GM19238 (cell line): Measurements from ENCODE around the gene CHMP2B.
A peak's percentile ranks its signal among the peaks of the same experiment; 100 is the strongest.

ENCODE experiments used
- DNase-seq: peaks from one replicate; pipeline ENCODE4 v3.0.0; 2011; ENCODE audit warnings: low spot score; ENCODE audit not compliant: insufficient read length

The CHMP2B gene

DNA sequence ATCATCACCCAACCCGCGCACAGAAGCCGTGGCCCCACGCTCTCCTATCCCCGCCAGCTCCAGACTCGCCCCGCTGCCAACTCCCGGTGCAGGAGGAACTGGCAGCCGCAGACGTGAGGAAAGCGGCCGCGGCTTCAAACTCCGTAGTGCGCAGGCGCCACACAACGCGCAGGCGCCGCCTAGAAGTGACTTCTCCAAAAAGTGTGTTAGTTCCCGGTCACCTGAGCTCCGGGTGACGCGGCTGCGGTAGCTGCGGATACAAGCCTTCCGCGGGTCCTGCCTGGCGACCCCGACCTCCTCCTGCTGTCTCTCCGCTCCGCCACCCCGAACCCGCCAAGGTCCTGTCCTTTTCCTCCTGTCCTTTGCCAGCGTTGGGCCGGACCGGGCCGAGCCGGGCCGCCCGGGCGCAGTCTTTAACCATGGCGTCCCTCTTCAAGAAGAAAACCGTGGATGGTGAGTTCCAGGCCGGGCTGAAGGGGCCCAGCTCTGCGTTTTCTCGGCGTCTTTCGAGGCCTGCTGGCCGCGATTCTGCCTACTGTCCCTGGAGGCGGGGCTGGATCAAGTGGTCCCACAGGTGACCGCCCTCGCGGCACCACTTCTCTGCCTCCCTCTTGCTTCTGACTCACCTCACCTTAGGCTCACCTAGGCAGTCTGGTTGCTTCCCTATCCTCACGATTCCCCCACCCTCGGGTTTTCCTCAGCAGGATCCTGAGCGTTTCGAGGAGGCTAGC is at the start of gene CHMP2B:
Gene CHMP2B, plus strand, starts transcription at position 206 of the 731 bp plus-strand sequence. Its CDS starts 214 bp downstream, at position 420.
- DNase-seq = peak; percentile 71

DNA sequence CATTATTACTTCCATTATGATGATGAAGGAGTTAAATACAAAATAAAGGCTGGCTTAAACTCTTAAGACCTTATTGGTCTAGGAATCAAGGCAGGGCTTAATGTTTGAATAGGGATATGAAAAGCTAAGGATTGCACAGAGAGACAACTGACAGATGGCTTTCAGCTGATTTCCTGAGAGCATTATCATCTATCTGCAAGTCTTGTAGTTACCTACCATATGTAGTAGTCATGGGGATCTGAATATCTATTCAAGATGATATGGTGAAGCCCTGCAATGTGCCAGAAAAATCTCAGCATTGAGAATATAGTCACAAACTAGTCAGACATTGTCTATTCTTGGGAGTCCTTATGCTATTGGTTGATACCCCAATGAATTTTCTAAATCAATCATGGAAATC is 47.5 kb upstream of the CHMP2B start:
- no peak for DNase-seq

DNA sequence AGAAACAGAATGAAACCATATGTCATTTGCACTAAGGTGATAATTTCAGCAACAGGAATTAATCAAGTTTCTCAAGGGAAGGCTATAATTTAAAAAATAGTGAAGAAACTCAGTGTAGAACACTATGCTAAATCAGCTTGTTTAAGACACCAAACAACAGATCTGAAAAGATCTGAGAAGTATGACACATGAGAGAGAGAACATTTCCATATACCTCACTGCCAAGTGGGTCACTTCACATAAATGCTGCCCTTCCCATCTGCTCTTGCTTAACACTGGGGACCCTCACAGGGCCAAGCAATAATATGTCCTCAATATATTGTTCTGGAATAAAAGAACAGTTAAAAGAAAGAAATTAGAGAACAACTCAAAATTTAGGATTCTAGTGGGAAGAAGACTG is 45.6 kb upstream of the CHMP2B start:
- no peak for DNase-seq

DNA sequence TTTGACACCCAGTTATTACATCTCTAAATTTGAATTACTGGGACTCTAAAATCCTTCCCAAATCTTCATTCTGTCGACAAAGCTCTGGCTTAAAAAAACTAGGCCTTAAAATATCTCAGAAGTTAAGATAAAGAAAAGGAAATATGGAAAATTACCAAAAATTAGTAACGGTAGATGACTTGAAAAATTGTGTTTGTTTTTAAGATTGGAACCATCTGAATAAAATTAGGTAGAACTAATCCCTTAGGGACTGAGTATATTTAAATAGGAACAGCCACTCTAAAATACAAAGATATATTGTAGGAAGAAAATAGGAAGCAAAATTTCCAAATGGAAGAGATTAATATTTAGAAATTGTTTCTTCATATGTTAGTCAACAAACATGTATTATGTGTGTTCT is 45.1 kb upstream of the CHMP2B start:
- DNase-seq = no peak

- no peak for DNase-seq
Observed at GRCh38 chr3:87186608-87187159, 40.4 kb upstream of the CHMP2B start.

DNA sequence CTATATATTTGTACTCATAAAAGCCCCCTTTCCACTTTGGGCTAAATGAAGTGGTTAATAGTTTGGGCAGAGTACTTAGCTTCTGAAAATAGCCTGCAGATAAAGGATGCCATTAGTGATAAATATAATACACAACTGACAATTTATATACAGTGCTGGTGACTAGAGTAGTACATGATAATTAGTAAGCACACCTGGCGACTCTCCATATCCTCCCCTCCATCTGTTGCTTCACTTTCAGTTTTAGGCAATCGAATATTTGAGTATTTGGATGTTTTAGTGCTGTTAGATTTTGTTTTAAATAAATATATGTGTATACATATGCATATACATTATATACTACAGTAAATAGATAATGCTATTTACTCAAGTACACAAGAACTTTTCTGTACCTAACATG is 35.9 kb upstream of the CHMP2B start:
- no peak for DNase-seq

DNA sequence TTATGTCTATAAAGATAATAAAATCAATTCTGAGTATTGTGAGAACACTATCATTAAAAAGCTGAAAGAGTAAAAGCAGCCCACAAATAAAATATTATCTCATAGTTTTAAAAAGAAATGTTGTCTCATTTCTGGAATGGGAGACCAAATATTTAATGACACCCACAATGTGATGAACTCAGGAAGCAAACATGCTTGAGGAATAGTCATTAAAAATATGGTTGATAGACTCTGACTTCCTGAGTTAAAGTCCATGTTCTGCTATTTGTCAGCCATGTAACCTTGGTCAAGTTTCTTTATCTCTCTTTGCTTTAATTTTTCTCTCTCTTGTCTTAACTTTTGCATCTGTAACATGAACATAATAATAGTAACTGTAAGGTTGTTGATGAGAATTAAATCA is 35.5 kb upstream of the CHMP2B start:
- DNase-seq = no peak

DNA sequence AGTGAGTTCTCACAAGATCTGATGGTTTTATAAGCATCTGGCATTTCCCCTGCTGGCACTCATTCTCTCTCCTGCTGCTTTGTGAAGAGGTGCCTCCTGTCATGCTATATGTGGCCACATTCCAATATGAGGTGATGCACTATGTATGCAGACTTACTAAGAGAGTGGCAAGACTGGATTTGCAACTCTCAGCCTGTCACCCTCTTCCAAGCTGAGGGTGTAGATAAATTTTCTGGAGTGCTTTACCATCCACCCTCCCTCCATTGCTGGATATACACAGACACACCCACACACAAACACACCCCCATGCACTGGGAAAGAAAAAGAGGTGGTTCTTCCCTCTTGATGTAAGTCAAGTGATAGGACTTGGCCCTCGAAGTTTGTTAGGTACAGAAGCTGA is 30.2 kb upstream of the CHMP2B start:
- DNase-seq = no peak

- DNase-seq = no peak
Observed at GRCh38 chr3:87197531-87197930, 29.6 kb upstream of the CHMP2B start.

DNA sequence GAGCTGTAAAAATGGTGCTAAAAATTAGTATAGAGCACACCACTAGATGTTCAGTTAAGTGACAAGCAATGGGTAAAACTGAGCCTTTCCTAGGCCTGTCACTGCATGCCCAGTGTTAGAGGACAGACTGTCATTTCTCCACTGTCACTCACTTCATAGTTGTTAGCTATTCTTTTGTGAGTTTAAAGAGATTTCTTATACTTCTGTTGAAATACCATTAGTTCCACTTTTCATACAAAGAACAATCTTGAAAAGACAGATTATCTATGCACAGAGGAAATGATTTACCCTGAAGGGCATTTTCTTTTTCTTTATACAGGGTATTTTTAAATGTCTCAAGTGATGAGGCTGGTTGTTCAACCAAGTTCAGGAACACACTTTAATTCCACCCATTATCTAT is 28.3 kb upstream of the CHMP2B start:
- DNase-seq = no peak

GRCh38 chr3:87199628-87200027 is 27.5 kb upstream of the CHMP2B start:
- no peak for DNase-seq

DNA sequence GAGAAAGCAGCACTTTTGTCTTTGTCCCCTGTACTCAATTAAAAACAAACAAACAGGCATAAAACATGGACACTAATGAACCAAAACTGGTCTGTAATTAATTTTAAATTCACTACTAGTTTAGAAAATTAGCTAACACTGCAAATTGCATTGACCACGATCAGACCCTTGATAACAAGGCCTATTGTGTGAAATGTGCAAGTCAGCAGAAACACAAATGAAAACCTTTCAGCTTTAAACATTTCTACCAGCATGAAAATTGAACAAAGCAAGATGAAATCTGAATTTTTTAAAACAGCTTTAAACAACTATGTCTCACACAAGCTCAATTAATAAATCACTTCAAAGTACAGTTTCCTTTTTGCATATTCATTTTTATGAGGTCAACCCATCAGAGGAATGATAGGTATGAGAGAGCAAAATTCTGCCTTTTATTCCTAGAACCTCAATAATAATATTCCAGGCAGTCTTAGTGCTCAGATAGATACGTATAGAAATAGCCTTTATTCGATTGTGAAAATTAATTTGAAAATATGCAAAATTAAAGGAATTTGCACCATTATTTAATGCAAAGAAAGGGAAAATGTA is 27.0 kb upstream of the CHMP2B start:
- no peak for DNase-seq

DNA sequence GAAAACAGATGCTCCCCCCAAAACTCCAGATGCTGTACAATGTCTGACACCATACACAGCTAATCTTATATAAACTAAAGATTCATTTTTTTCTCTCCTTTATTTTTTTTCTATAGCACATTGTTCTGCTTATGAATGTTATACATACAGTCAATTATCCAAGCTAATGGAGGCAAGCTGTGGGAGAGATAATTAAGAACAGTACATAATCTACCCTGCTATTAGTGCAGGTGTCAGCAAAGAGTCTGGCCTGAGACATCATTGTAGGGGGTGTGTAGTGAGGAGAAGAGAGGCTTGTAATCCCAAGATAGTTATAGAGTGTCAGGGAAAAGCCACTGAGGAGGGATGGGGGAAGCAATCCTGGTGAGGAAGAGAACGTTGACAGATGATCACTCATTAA is 25.4 kb upstream of the CHMP2B start:
- DNase-seq = no peak

- no peak for DNase-seq
Observed at GRCh38 chr3:87203809-87204208, 23.3 kb upstream of the CHMP2B start.

DNA sequence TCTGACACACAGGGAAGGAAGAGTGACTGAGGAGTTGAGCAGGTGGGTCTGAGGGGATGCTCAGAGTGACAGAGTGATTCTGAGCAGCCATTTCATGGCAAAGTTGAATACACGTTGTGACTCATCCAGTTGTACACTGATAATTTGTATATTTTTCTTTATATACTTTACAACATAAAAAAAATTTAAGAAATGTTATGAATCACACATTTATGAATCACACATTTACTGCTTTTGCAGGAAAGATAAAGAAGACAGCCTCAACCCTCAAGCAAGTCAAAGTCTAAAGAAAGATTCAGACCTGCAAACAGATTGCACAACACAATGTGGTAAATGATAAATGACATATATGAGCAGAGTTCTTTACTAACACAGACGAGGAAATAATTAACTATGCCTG is 21.0 kb upstream of the CHMP2B start:
- no peak for DNase-seq

DNA sequence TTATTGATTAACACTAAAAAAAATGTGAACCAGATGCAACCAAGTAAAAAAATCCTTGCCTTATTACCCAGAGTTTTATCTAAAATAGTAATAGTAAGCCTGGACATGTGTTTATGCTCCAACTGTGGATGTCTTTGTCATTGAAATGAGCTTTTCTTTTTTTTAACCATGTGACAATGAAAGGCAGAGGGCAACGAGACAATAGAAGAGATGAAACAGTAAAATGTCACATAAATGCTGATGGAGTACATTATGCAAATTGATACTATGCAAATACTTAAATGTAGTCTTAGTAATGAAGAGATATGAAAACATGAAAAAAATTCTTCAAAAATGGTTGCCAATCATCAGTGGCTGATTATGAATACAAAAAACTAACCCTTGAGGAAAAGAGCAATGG is 20.5 kb upstream of the CHMP2B start:
- DNase-seq = no peak

DNA sequence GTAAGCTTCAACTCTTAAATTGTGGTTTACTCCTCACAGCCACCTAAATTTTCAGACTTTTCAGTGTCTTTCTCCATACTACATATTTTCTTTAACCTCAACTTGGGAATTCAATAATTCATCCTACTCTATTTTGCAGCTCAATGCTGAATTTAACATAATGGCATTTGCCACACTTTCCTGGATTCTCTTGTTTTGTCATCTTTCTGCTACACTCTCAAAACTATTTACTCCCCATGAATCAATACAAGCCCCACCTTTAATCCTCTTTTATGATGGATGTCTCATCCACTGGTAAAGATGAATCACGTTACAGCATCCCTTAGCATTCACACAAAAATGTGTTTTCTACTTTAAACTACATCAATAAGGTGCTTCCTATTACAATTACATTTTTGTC is 19.6 kb upstream of the CHMP2B start:
- DNase-seq = no peak

GRCh38 chr3:87209111-87209510 is 18.0 kb upstream of the CHMP2B start:
- DNase-seq = no peak

DNA sequence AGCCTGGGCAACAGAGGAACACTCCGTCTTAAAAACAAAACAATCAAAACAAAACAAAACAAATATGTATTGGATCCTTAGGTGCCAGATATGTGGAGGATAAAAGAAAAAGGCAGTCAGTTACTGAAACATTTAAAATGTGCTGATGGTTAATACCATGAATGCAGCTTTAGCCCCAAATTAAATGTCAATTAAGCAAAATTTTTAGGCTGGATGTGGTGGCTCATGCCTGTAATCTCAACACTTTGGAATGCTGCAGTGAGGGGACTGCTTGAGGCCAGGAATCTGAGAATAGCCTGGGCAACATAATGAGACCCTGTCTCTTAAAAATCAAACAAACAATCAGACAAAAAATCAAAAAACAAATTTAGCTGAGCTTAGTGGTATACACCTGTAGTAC is 8.5 kb upstream of the CHMP2B start:
- no peak for DNase-seq

DNA sequence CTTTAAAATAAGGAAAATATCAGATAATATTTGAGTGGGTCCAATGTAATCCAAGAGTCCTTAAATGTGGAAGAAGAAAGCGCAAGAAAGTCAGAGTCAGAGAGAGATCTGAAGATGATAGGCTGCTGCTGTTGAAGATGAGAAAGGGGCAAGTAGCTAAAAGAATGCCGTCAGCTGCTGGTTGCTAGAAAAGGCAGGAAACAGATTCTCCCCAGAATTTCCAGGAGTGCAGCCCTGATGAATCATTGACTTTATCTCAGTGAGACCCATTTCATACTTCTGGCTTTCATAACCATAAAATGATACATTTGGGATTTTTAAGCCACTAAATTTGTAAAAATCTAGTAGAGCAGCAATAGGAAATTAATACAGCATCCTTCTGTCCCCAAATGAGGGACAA is 7.5 kb upstream of the CHMP2B start:
- no peak for DNase-seq

DNA sequence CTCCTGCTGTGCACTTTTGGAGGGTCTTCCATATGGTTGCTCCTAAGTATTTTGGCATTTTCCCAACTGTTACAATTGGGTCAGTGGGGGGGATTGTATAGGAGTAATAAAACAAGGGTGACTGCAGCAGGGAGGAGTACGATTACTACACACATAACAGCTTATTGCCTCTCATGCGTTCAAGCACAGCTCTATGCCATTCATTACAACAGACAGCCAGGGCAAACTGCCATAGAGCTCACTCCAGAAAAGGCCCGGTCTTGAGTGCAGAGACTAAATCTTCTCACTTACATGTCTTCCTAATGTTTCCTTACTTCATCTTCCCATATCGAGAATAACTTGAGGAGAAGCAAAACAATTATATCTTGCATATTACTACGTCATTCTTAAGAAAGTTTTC is 1.4 kb upstream of the CHMP2B start:
- DNase-seq = no peak

DNA sequence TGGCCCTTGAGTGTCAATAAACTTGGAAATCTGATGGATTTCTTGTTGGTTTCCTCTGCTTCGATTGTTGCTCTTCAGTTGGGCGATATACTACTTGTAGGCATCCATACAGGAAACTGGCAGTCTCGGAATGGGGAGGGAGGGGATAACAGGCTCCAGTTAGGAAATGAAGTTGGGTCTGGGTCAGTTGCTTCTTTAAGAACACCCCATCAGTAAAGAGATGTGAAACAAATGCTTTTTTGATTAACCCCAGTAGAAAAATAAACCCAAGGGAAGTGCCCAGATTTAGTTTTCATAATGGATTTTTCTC is 681 bp downstream of the CHMP2B start:
- DNase-seq = no peak

DNA sequence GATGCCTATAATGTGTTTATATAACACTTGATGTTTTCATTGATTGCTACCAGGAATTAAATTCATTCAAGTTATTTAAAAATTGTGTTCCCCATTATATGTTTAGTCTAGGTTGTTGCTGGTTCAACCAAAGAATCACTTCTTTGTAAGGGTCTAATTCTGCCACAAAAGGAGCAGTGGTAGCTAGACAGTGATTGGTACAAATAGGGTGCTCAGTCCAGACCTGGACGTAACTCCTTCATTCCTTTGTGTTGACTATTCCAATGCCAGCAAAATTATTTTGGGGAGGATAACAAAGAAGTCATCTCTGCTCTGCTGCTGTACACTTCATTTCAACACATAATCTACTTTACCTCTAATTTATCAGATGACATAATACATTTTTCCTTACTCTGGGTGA is 1.2 kb downstream of the CHMP2B start:
- no peak for DNase-seq
